Measurements from ENCODE around the gene IGSF6. TPM values are rescaled to one million over a fixed set of nuclear protein-coding genes. Genes with fewer than 3 reads are reported as not detected.

The IGSF6 gene
- total and polyA plus RNA-seq, 9 of the 15 experiments (the other 6 are each of a cell fraction or from before 2014, with no cell fraction given), result 0.07 TPM; not detected in 8

- TF ChIP-seq NCOA1 (IDR thresholded peaks at IDR 0.05; ENCODE audit: low read depth) (peak; percentile 93), OTX1 (CRISPR knock-in tag; IDR thresholded peaks at IDR 0.05) (no peak), BHLHE40 (IDR thresholded peaks at IDR 0.05; ENCODE audit: low read length) (no peak; the same call in 1 of the 2 replicates), TEAD1 (CRISPR knock-in tag; IDR thresholded peaks at IDR 0.05) (0 out of 4 replicates have a peak, but pooled peaks of 1 of the 2 experiments have one; percentile 48), HMGN3 (IDR thresholded peaks at IDR 0.05; ENCODE audit: borderline replicate concordance, extremely low read depth, insufficient read length, low read depth, low read length) (no peak), ARID1B (IDR thresholded peaks at IDR 0.05) (peak; percentile 95), EGR1 (conservative IDR thresholded peaks at IDR 0.05) (no peak), BCOR (IDR thresholded peaks at IDR 0.05) (peak; percentile 14; the same call in 1 of the 2 replicates), ZC3H4 (CRISPR knock-in tag; IDR thresholded peaks at IDR 0.05; ENCODE audit: borderline replicate concordance) (no peak), CCAR2 (IDR thresholded peaks at IDR 0.05; ENCODE audit: low read depth, low read length) (no peak), AFF1 (IDR thresholded peaks at IDR 0.05; ENCODE audit: low read depth in 1 of 2, partially characterized antibody in 2 of 2) (peak; percentile 25 to 53), ZNF121 (CRISPR knock-in tag; conservative IDR thresholded peaks at IDR 0.05) (no peak), MCM7 (IDR thresholded peaks at IDR 0.05) (no peak)
- TF ChIP-seq, protein P1, sequence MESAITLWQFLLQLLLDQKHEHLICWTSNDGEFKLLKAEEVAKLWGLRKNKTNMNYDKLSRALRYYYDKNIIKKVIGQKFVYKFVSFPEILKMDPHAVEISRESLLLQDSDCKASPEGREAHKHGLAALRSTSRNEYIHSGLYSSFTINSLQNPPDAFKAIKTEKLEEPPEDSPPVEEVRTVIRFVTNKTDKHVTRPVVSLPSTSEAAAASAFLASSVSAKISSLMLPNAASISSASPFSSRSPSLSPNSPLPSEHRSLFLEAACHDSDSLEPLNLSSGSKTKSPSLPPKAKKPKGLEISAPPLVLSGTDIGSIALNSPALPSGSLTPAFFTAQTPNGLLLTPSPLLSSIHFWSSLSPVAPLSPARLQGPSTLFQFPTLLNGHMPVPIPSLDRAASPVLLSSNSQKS (CRISPR knock-in tag; IDR thresholded peaks at IDR 0.05), result no peak
These were observed 40.6 kb downstream of the IGSF6 start (continued) for GRCh38 chr16:21611556-21612384.
